NCI-H128 (cell line): ENCODE measurements around the gene P4HA2.

Source experiments
- DNase-seq: peaks from one replicate; lab custom pipeline; 2025; ENCODE audit not compliant: unreplicated experiment; lab: John Stamatoyannopoulos, UW

Gene P4HA2

GRCh38 chr5:132251220-132251725 lies 23.6 kb upstream of the P4HA2 start:
- no peak for DNase-seq

DNA sequence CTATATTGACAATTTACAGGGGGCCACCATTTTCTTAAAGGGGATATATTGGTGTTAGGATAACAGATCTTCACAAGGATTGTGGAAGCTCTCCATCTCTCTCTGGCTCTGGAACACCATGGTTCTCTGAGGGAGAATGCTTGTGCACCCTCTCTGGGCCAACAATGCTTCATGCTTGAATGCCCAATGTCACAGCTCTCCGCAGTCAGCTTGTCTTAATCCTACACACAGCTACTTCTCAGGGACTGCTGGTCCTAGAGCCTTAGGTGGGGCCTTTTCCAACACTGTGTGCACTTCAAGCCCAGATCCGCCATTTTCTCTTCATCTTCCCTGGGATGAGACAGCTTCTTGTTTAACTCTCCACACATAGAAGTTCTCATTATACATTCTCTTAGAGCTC lies 22.9 kb upstream of the P4HA2 start:
- DNase-seq, result no peak

DNA sequence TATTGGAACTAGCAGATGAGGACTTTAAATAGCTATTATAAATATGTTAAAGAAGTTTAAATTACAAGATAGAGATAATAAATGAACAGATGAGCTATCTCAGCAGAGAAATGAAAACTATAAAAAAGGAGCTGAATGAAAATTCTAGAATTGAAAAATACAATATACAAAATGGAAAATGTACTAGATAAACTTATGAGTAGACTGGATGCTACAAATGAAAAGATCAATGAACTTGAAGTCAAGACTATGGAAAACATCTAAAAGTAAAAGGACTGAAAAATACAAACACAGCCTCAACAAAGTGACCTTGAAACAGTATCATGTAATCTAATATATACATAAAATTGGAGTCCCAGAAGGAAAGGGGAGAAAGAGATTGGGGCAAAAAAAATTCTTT lies 19.2 kb upstream of the P4HA2 start:
- no peak for DNase-seq

DNA sequence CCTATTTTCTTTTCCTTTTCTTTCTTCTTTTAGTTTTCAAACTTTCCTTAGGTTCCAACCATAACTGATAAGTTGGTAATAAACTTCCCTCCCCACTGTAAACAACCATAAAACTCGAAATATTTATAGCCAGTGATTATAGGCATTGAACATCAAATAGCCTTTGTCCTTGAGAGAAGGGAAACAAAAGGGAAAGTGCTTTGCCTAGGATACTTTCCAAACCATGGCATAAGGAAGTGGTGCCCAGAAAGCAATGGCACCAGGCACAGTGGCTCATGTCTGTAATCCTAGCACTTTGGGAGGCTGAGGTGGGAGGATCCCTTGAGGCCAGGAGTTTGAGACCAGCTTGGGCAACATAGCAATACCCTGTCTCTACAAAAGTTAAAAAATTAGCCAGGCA lies 17.9 kb upstream of the P4HA2 start:
- DNase-seq, result no peak

DNA sequence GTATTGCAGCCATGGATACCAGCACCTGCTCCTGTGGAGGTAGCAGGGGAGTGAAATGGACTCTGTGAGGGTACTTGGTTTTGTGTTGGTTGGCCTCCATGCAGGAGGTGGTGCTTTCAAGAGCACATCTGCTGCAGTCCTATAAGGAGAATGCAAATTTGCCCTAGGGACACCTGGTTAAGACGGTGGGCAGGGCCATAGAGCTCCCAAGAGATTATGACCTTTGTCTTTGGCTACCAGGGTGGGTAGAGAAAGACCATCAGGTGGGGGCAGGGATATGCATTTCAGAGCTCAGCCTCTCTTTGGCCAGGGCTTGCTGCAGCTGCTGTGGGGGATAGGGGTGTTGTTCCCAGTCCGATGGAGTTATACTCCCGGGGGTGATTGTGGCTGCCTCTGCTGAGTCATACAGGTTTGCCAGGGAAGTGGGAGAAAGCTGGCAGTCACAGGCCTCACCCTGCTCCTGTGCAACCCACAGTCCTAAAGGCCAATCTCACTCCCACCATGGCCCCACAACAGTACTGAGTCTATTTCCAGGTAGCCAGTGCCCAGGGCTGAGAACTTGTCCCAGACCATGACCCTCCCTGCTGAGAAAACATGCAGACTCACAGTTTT lies 15.8 kb upstream of the P4HA2 start:
- DNase-seq, result no peak

DNA sequence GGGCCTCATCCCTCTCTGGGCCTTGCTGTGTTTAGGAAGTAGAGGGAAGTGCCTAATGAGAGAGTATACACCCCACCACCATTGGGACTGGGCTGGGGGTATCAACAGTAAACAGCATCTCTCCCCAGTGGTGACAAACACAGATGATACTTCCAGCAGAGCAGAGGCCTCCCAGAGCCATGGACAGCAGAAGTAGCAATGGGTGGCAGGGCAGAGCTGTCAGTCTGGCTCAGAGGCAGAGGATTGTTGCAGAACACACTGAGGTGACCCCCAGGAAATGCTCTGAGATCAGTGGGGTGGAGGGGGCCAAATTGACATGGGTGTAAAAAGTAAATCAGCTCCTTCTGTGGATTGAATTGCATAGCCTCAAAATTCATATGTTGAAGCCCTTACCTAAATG lies 12.1 kb upstream of the P4HA2 start:
- no peak for DNase-seq

DNA sequence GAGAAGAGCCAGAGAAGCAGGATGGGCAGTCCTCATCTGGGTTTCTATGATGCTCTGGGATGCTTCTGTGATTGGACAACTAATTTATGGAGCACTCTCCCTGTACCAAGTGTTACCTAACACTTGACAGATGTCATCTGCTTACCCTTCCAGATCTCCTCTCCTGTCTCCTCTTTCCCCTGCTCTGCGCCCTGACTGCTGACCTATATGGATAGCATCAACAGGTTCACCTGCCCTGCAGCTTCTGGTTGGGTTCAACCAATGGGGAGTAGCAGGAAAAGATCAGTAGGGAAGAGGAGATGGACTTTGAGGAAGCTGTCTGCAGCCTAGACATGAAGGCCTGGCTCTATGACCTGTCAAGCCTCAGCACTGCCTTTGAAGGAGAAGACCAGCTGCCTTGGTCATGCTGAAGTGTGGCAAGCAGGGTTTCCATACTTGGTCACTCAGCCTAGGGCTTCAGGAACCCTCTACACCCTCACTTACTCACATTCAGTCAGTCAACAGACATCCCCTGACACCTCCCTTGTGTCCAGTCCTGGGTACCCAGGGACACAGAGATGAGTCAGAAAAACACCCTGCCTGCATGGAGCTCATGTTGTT lies 11.3 kb upstream of the P4HA2 start:
- DNase-seq, result no peak

GRCh38 chr5:132238169-132238744 lies 10.6 kb upstream of the P4HA2 start:
- no peak for DNase-seq

- DNase-seq, result no peak
Measured at GRCh38 chr5:132237670-132238069, 10.0 kb upstream of the P4HA2 start.

GRCh38 chr5:132237141-132237540 lies 9.5 kb upstream of the P4HA2 start:
- DNase-seq, result no peak

- no peak for DNase-seq
Measured at GRCh38 chr5:132235340-132235739, 7.7 kb upstream of the P4HA2 start.

DNA sequence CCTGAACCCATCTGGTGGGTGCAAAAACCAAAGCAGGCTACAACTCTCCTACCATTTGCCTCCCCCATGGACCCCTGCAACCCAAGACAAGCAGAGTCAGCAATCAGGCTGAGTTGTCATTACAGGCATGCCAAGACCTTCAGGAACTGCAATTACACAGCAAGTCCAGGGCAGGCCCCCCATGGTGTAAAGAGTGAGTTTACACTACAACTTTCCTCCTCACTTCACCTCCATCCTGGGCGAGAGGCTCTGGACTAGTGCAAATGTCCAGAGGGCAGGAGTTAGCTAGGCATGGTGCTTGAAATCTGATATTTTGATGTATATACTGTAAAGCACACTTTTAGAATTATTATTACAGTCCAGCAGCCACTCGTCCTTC lies 7.0 kb upstream of the P4HA2 start:
- DNase-seq, result no peak

GRCh38 chr5:132233811-132234683 lies 6.4 kb upstream of the P4HA2 start:
- no peak for DNase-seq

DNA sequence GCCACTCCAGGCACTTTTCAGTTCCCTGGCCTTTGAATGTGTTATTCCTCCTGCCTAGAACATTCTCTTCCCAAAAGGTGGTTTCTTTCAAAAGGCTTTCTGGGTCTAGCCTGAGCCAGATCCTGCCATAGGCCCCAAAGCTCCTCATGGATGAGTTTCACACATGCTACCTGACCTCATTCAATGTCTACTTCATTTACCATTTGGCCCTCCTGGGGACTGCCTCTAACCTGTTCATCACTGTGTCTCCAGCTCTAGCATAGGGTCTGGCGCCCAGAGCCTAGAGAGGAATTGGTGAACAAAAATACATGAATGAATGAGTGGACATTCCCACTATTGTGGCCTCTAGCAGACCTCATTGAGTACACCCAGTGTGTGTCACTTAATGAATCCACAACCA lies 5.4 kb upstream of the P4HA2 start:
- no peak for DNase-seq

DNA sequence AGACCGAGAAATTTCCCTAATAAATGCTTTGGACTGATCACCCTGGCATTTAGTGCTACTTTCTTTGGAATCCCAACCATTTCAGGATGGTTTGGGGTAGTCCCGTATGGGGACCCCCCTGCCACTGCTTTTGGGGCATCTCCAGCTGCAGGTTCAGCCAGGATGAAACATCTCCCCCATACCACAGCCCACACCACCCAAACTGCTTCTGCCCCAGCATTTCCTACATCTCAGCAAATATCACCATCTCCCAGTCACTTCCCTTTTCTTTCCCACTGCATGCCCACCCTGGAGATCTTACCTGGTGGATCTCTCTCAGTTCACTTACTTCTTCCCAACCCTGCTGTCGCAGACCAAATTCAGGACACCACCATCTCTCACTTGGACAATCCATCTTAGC lies 4.8 kb upstream of the P4HA2 start:
- DNase-seq, result no peak

GRCh38 chr5:132230871-132231270 lies 3.2 kb upstream of the P4HA2 start:
- DNase-seq, result no peak

GRCh38 chr5:132229236-132229635 lies 1.6 kb upstream of the P4HA2 start:
- no peak for DNase-seq

DNA sequence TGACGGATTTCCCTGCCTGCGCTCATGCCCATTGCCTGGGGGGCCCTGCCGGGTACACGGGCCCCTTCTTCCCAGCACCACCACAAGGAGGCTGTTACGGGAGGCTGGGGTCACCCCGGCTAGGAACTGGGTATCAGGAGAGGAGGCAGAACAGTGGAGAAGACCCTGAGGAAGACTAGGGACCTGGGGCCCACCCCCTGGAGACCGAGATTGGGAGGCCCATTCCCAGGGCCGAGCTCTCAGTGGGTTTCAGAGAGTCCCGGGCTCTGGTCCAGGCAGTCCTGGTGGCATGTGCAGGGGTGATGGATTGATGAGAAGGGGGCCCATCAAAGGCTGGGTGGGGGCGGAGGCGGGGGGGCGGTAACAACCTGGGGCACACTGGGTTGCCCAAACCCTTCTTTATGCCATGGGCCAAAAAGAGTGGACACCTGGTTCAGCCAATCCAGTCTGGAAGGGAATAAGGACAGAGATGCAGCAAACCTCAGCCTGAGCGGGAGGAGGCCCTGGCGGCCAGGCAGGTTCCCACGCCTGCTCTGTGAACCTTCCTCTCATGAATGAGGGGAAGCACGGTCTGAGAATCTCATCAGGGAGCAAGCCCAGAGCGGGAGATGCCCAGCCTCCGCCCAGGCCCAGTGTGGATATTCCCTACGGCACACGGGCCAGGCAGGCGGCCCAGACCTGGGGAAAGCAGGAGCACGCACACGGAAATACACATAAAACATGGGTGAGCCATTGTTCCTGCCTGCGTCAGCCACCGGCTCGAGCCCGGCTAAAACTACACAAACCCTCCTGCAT lies 785 bp upstream of the P4HA2 start:
- DNase-seq, result no peak

DNA sequence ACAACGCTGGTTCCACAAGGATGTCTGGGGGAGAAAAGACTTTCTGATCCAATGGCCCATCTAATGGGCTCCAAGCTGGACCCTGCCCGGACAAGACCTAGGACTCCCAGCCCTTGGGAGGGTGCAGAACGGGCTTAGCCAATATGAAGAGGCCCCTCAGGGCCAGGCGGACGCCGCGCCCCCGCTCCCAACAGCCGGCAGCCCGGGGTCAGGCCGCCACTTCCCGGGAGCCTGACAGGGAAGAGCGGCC lies 493 bp downstream of the P4HA2 start:
- DNase-seq, result no peak

- DNase-seq, result no peak
Measured at GRCh38 chr5:132226516-132227234, 978 bp downstream of the P4HA2 start.
